8988T (cell line): ENCODE data around the gene GZMB.
"Not testable (repeated sequence)": the region's sequence is repeated elsewhere in the genome, so short reads cannot be mapped to it uniquely, and the experiment has no call there.

Experiments
- DNase-seq: peaks from one replicate; pipeline ENCODE4 v3.0.0; 2011

Gene GZMB

GRCh38 chr14:24634158-24634557 is at the start of gene GZMB:
Gene GZMB (minus strand): TSS chr14:24634190. CDS start chr14:24634160, 30 bp downstream.
- no peak for DNase-seq

GRCh38 chr14:24681056-24681455 is 47.1 kb upstream of the GZMB start:
- no peak for DNase-seq

- DNase-seq = no peak
These were observed 46.5 kb upstream of the GZMB start for GRCh38 chr14:24680516-24680915.

- no peak for DNase-seq
These were observed 45.4 kb upstream of the GZMB start for GRCh38 chr14:24679248-24679961.

GRCh38 chr14:24678801-24679247 is 44.8 kb upstream of the GZMB start:
- DNase-seq = peak; percentile 20

- no peak for DNase-seq
These were observed 44.0 kb upstream of the GZMB start for GRCh38 chr14:24677956-24678355.

- no peak for DNase-seq
These were observed 40.4 kb upstream of the GZMB start for GRCh38 chr14:24674204-24674970.

GRCh38 chr14:24673534-24674203 is 39.7 kb upstream of the GZMB start:
- DNase-seq = no peak

- no peak for DNase-seq
These were observed 39.1 kb upstream of the GZMB start for GRCh38 chr14:24673059-24673458.

GRCh38 chr14:24670594-24670993 is 36.6 kb upstream of the GZMB start:
- no peak for DNase-seq

- no peak for DNase-seq
These were observed 35.7 kb upstream of the GZMB start for GRCh38 chr14:24669651-24670050.

GRCh38 chr14:24665440-24665991 is 31.5 kb upstream of the GZMB start:
- no peak for DNase-seq

- no peak for DNase-seq
These were observed 30.4 kb upstream of the GZMB start for GRCh38 chr14:24664366-24664765.

GRCh38 chr14:24662753-24663152 is 28.8 kb upstream of the GZMB start:
- DNase-seq = no peak

- DNase-seq = no peak
These were observed 26.1 kb upstream of the GZMB start for GRCh38 chr14:24659916-24660570.

- DNase-seq = not testable (repeated sequence)
These were observed 14.4 kb upstream of the GZMB start for GRCh38 chr14:24648361-24648760.

GRCh38 chr14:24639905-24640304 is 5.9 kb upstream of the GZMB start:
- DNase-seq = no peak

GRCh38 chr14:24639270-24639669 is 5.3 kb upstream of the GZMB start:
- no peak for DNase-seq

GRCh38 chr14:24633353-24633752 is 637 bp downstream of the GZMB start:
- DNase-seq = no peak

GRCh38 chr14:24632761-24633160 is 1.2 kb downstream of the GZMB start:
- DNase-seq = no peak

GRCh38 chr14:24632336-24632735 is 1.7 kb downstream of the GZMB start:
- DNase-seq = no peak

- no peak for DNase-seq
These were observed 2.1 kb downstream of the GZMB start for GRCh38 chr14:24631749-24632335.
